Measurements from ENCODE around the gene SLC39A11. TPM values are rescaled to one million over a fixed set of nuclear protein-coding genes. Genes with fewer than 3 reads are reported as not detected.

SLC39A11 gene
- polyA plus RNA-seq, 1 donor from 2014 or later, result 8.0 TPM

DNA sequence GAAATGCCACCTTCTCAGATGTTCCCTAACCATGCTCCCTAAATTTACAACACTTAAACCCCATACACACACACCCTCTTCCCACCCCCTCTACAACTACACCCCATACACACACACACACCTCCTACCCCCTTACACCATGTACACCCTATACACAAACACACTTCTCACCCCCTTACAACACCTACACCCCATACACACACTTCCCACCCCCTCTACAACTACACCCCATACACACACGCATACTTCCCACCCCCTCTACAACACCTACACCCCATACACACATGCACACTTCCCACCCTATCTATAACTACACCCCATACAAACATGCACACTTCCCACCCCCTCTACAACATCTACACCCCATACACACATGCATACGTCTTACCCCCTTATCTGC is 172.0 kb downstream of the SLC39A11 start:
- Histone ChIP-seq H2AFZ (ENCODE audit: low read depth, low read length) (no peak overlapping the region), H3K9ac (ENCODE audit: low read length) (no peak overlapping the region)
- TF ChIP-seq MXI1 (conservative IDR thresholded peaks at IDR 0.05; ENCODE audit: poor library complexity, severe bottlenecking) (no peak), RAD21 (conservative IDR thresholded peaks at IDR 0.05) (no peak), SMC3 (conservative IDR thresholded peaks at IDR 0.05; ENCODE audit: poor library complexity) (no peak), EZH2 (IDR thresholded peaks at IDR 0.05; ENCODE audit: borderline replicate concordance, insufficient read depth, low read length, poor library complexity, severe bottlenecking) (no peak), EP300 (conservative IDR thresholded peaks at IDR 0.05; ENCODE audit: poor library complexity, severe bottlenecking) (no peak), POLR2AphosphoS5 (IDR thresholded peaks at IDR 0.05) (no peak), TAF1 (IDR thresholded peaks at IDR 0.05; ENCODE audit: low read depth) (no peak)
- TF ChIP-seq, protein P1, sequence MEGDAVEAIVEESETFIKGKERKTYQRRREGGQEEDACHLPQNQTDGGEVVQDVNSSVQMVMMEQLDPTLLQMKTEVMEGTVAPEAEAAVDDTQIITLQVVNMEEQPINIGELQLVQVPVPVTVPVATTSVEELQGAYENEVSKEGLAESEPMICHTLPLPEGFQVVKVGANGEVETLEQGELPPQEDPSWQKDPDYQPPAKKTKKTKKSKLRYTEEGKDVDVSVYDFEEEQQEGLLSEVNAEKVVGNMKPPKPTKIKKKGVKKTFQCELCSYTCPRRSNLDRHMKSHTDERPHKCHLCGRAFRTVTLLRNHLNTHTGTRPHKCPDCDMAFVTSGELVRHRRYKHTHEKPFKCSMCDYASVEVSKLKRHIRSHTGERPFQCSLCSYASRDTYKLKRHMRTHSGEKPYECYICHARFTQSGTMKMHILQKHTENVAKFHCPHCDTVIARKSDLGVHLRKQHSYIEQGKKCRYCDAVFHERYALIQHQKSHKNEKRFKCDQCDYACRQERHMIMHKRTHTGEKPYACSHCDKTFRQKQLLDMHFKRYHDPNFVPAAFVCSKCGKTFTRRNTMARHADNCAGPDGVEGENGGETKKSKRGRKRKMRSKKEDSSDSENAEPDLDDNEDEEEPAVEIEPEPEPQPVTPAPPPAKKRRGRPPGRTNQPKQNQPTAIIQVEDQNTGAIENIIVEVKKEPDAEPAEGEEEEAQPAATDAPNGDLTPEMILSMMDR (IDR thresholded peaks at IDR 0.05; ENCODE audit: poor library complexity, severe bottlenecking), result no peak
- TF ChIP-seq, protein P2, sequence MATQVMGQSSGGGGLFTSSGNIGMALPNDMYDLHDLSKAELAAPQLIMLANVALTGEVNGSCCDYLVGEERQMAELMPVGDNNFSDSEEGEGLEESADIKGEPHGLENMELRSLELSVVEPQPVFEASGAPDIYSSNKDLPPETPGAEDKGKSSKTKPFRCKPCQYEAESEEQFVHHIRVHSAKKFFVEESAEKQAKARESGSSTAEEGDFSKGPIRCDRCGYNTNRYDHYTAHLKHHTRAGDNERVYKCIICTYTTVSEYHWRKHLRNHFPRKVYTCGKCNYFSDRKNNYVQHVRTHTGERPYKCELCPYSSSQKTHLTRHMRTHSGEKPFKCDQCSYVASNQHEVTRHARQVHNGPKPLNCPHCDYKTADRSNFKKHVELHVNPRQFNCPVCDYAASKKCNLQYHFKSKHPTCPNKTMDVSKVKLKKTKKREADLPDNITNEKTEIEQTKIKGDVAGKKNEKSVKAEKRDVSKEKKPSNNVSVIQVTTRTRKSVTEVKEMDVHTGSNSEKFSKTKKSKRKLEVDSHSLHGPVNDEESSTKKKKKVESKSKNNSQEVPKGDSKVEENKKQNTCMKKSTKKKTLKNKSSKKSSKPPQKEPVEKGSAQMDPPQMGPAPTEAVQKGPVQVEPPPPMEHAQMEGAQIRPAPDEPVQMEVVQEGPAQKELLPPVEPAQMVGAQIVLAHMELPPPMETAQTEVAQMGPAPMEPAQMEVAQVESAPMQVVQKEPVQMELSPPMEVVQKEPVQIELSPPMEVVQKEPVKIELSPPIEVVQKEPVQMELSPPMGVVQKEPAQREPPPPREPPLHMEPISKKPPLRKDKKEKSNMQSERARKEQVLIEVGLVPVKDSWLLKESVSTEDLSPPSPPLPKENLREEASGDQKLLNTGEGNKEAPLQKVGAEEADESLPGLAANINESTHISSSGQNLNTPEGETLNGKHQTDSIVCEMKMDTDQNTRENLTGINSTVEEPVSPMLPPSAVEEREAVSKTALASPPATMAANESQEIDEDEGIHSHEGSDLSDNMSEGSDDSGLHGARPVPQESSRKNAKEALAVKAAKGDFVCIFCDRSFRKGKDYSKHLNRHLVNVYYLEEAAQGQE (IDR thresholded peaks at IDR 0.05; ENCODE audit: borderline replicate concordance), result no peak

GRCh38 chr17:72916991-72917390 is 175.5 kb downstream of the SLC39A11 start:
- H3K27me3 ChIP-seq (ENCODE audit: insufficient read depth, low read depth, low read length), result no peaks in the 10 kb centered on the region
- no peak overlapping the region for H2AFZ ChIP-seq (ENCODE audit: low read depth, low read length)
- no peak overlapping the region for H3K4me2 ChIP-seq (ENCODE audit: low read length)
- H3K4me3 ChIP-seq (ENCODE audit: low read length), result no peak overlapping the region
- TF ChIP-seq MXI1 (conservative IDR thresholded peaks at IDR 0.05; ENCODE audit: poor library complexity, severe bottlenecking) (no peak), EZH2 (IDR thresholded peaks at IDR 0.05; ENCODE audit: borderline replicate concordance, insufficient read depth, low read length, poor library complexity, severe bottlenecking) (no peak), SMC3 (conservative IDR thresholded peaks at IDR 0.05; ENCODE audit: poor library complexity) (no peak), RAD21 (conservative IDR thresholded peaks at IDR 0.05) (no peak), POLR2AphosphoS5 (IDR thresholded peaks at IDR 0.05) (no peak), TAF1 (IDR thresholded peaks at IDR 0.05; ENCODE audit: low read depth) (no peak), EP300 (conservative IDR thresholded peaks at IDR 0.05; ENCODE audit: poor library complexity, severe bottlenecking) (no peak)
- TF ChIP-seq, protein P2 (IDR thresholded peaks at IDR 0.05; ENCODE audit: borderline replicate concordance), result no peak
- TF ChIP-seq, protein P1 (IDR thresholded peaks at IDR 0.05; ENCODE audit: poor library complexity, severe bottlenecking), result no peak
- no peaks in the 10 kb centered on the region for H4K20me1 ChIP-seq (ENCODE audit: insufficient read depth)
- H3F3A ChIP-seq (ENCODE audit: insufficient read depth, low read length, poor library complexity, severe bottlenecking), result no peaks in the 10 kb centered on the region
- no peak overlapping the region for H3K27ac ChIP-seq (ENCODE audit: low read length)
- H3K36me3 ChIP-seq (ENCODE audit: insufficient read depth, low read length), result no peaks in the 10 kb centered on the region
- no peaks in the 10 kb centered on the region for H3K9me3 ChIP-seq (ENCODE audit: low read length)
- H3K79me2 ChIP-seq (replicated peaks; ENCODE audit: insufficient read depth, low read length), result no peaks in the 10 kb centered on the region
- H3K9ac ChIP-seq (ENCODE audit: low read length), result no peak overlapping the region
- no peaks in the 10 kb centered on the region for H3K9me2 ChIP-seq (ENCODE audit: insufficient read depth, low read length)

More for the DNA sequence above, 172.0 kb downstream of the SLC39A11 start:
- no peaks in the 10 kb centered on the region for H3F3A ChIP-seq (ENCODE audit: insufficient read depth, low read length, poor library complexity, severe bottlenecking)
- H4K20me1 ChIP-seq (ENCODE audit: insufficient read depth), result no peaks in the 10 kb centered on the region
- H3K36me3 ChIP-seq (ENCODE audit: insufficient read depth, low read length), result no peaks in the 10 kb centered on the region
- H3K79me2 ChIP-seq (replicated peaks; ENCODE audit: insufficient read depth, low read length), result no peaks in the 10 kb centered on the region
- H3K27ac ChIP-seq (ENCODE audit: low read length), result peak overlapping the region; percentile 72
- no peaks in the 10 kb centered on the region for H3K9me3 ChIP-seq (ENCODE audit: low read length)
- no peak overlapping the region for H3K4me2 ChIP-seq (ENCODE audit: low read length)
- H3K4me3 ChIP-seq (ENCODE audit: low read length), result no peak overlapping the region
- no peaks in the 10 kb centered on the region for H3K27me3 ChIP-seq (ENCODE audit: insufficient read depth, low read depth, low read length)
- no peaks in the 10 kb centered on the region for H3K9me2 ChIP-seq (ENCODE audit: insufficient read depth, low read length)
